Spleen (tissue), 7 donors: Measurements from ENCODE around the gene USP35.

Experiments used
- POLR2A ChIP-seq, 3 donors: fragments of 450-650 bp; IDR thresholded peaks; one replicate each; pipeline ENCODE4 v1.5.1; 2017; ENCODE audit warnings: antibody characterized with exemption in 3 of 3, mild to moderate bottlenecking in 1 of 3
- TF ChIP-seq, protein P1 (sequence below), 11 experiments: fragments of 200-600 bp in 7 of 11; fragments of 450-650 bp in 4 of 11; sonication (generic) in 4 of 11; IDR thresholded peaks in 8 of 11; conservative IDR thresholded peaks in 3 of 11; 1 replicate in 7 of 11; 2 replicates in 4 of 11; pipeline versions ENCODE4 v1.4.0 to v1.8.0; 2016 to 2021; ENCODE audit warnings: antibody characterized with exemption in 11 of 11, inconsistent platforms in 4 of 11, mild to moderate bottlenecking in 1 of 11
- donor health status: DM: no; HTN: no; CAD: no; lungs with moderate emphysema.
- donor health status: DM: no; HTN: no; CAD: no.
- donor health status: DM: no; HTN: no; CAD: no.

DNA sequence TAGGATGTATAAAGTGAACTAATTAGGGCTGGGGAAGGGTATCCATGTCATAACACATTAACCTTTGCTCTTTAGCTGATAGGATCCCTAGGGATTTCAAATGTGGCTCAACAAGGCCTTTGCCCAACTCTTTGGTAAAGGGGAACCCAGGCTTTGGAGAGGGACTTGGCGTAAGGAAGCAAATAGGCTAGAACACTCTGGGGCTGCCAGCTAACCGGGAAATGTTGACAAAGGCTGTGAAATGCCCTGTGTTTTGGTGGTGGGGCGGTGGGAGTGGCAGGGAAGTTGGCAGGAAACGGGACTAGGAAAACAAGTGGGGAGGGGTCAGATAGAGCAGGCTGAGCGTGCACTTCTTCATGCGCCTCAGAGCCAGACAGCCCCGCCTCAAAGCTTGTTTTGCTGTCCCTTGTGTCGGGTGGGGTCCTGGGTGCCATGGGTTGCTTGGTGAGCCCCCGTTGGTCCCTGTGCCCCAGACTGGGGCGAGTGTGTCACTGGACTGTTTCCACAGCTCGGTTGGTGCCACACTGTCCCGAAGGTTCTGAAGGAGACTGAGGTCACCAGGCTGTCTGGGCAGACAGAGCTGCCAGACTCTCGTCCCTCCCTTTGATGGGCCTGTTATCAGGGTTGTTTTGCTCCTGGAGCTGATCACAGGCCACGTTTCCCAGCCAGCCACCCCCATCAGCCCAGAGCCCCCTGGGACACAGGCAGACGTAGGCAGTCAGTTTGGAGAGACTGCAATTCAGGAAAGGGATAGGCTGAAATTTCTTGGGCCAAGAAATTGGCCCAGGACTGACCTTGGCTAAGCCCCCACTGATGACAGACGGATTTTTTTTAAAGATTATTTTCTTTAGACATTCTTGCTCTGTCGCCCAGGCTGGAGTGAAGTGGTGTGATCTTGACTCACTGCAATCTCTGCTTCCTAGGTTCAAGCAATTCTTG lies 19.9 kb upstream of the USP35 start:
- TF ChIP-seq, protein P1, sequence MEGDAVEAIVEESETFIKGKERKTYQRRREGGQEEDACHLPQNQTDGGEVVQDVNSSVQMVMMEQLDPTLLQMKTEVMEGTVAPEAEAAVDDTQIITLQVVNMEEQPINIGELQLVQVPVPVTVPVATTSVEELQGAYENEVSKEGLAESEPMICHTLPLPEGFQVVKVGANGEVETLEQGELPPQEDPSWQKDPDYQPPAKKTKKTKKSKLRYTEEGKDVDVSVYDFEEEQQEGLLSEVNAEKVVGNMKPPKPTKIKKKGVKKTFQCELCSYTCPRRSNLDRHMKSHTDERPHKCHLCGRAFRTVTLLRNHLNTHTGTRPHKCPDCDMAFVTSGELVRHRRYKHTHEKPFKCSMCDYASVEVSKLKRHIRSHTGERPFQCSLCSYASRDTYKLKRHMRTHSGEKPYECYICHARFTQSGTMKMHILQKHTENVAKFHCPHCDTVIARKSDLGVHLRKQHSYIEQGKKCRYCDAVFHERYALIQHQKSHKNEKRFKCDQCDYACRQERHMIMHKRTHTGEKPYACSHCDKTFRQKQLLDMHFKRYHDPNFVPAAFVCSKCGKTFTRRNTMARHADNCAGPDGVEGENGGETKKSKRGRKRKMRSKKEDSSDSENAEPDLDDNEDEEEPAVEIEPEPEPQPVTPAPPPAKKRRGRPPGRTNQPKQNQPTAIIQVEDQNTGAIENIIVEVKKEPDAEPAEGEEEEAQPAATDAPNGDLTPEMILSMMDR (IDR thresholded peaks at IDR 0.05 in 8 of 11, conservative IDR thresholded peaks at IDR 0.05 in 3 of 11) = no peak
- no peak for TF ChIP-seq POLR2A (IDR thresholded peaks at IDR 0.05)
